NOMO-1 treated with DMSO at 0.1 percent for 48 hours (cell line): ENCODE measurements around the gene DEK.
"Not testable (repeated sequence)": the region's sequence is repeated elsewhere in the genome, so short reads cannot be mapped to it uniquely, and the experiment has no call there.

Experiments
- DNase-seq: peaks from one replicate; lab custom pipeline; 2025; ENCODE audit not compliant: unreplicated experiment; lab: John Stamatoyannopoulos, UW

The DEK gene

DNA sequence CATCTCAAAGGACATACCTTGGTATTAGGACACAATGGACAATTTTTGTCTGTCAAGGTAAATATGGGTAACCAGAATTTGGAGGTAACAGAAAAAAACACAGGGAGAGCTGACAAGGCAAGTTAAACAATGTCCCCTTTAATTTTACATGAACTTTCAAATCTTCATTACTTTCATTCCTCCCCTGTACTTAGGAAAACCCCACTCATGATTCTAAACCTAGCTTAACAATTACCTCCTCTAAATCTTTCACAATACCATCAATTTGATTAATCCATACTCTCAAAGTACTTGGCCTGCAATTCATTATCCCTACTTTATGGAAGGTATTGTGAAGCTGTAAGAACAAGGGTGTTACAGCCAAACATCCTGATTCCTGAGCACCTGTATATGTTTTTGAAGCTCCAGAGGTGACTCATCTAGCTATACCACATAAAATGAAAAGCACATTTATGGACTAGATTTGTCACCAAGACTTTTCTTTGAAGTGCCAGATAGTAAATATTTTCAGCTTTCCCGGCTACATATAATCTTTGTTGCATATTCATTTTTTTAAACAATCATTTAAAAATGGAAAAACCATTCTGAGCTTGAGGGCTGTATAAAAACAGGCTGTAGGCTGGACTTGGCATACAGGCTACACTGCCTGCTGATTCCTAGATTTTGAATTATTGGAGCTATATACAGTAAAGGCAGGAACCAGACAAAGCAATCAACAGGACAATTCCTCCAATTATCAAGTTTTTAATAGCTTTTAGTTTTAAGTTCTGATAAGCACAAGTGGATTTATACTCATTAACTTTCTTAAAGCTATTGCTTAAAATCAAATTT is 22.9 kb downstream of the DEK start:
- DNase-seq: no peak

- no peak for DNase-seq
These were observed 24.1 kb downstream of the DEK start for GRCh38 chr6:18240230-18240629.

DNA sequence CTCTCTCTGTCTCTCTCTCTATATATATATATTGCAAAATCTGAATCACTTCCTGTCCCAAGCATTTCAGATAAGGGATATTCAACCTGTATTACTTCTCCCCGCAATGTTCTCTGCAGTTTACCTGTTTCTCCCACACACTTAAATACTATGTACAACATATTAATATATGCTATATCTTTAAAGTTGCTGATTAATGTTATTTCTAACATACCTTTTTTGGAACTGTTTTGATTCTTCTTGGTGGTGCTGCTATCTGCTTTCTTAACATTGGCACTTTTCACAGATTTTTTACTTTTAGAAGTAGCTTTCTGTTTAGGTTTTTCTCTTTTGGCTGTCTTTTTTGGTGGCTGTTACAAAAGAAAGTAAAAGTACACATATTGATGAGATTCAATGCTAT is 27.2 kb downstream of the DEK start:
- no peak for DNase-seq

- no peak for DNase-seq
These were observed 28.8 kb downstream of the DEK start for GRCh38 chr6:18235524-18235923.

- no peak for DNase-seq
These were observed 29.8 kb downstream of the DEK start for GRCh38 chr6:18234564-18234963.

- DNase-seq: not testable (repeated sequence)
These were observed 30.6 kb downstream of the DEK start for GRCh38 chr6:18233770-18234169.

GRCh38 chr6:18231856-18232255 is 32.5 kb downstream of the DEK start:
- not testable (repeated sequence) for DNase-seq

- DNase-seq: not testable (repeated sequence)
These were observed 35.7 kb downstream of the DEK start for GRCh38 chr6:18228590-18228989.

DNA sequence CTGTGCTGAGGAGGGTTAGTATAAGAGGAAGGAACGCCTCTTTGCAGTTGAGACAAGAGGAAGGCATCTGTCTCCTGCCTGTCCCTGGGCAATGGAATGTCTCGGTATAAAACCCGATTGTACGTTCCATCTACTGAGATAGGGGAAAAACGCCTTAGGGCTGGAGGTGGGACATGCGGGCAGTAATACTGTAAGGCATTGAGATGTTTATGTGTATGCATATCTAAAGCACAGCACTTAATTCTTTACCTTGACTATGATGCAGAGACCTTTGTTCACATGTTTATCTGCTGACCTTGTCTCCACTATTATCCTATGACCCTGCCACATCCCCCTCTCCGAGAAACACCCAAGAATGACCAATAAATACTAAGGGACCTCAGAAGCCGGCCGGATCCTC is 37.2 kb downstream of the DEK start:
- not testable (repeated sequence) for DNase-seq

- DNase-seq: not testable (repeated sequence)
These were observed 37.8 kb downstream of the DEK start for GRCh38 chr6:18226451-18227105.

GRCh38 chr6:18221288-18221615 is 43.1 kb downstream of the DEK start:
- DNase-seq: no peak

GRCh38 chr6:18219591-18219990 is 44.7 kb downstream of the DEK start:
- no peak for DNase-seq

- no peak for DNase-seq
These were observed 46.1 kb downstream of the DEK start for GRCh38 chr6:18218233-18218632.

- no peak for DNase-seq
These were observed 47.9 kb downstream of the DEK start for GRCh38 chr6:18216411-18216810.

DNA sequence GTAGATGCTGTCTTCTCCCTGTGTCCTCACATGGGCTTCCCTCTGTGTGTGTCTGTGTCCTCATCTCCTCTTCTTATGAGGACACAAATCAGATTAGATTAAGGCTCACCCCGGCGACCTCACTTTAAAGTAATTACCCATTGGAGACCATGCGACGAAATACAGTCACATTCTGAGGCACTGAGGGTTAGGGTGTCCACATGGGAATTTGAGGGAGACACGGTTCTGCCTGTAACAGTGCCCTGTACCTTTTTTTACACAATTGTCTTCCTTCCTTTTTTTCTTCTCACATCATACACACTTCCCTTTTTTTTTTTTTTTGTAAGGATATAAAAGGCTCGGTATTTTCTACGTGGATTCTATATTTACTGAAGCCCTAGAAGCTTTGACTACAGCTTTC is 48.9 kb downstream of the DEK start:
- DNase-seq: peak; percentile 83

- DNase-seq: no peak
These were observed 50.3 kb downstream of the DEK start for GRCh38 chr6:18214003-18214402.

GRCh38 chr6:18213439-18213838 is 50.9 kb downstream of the DEK start:
- no peak for DNase-seq

DNA sequence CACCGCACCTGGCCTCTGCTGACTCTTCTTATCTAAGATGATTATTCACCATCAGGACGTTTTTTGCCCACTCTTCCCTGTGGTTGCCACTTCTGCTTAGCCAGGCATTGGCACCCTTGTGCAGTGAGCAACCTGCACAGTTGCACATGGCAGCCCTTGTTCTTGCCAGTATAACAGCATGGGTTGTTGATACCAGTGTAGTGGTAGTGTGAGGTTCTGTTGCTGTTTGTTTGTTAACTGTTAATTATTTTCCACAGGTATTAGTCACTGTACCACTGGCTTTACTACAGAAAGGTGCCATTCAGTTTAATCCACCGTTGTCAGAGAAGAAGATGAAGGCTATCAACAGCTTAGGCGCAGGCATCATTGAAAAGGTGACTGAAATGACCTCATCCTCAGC is 52.1 kb downstream of the DEK start:
- DNase-seq: no peak

GRCh38 chr6:18211338-18211737 is 53.0 kb downstream of the DEK start:
- no peak for DNase-seq

DNA sequence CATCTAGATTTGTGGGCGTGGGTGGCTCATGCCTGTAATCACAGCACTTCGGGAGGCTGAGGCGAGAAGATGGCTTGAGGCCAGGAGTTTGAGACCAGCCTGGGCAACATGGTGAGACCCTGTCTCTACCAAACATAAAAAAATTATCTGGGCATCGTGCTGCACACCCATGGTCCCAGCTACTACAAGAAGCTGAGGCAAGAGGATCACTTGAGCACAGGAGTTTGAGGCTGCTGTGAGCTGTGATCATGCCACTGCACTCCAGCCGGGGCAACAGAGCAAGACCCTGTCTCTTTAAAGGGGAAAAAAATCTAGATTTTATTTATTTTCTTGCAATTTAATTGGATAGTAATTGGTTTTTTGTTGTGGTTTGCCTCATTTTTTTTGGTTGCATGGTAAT is 53.6 kb downstream of the DEK start:
- DNase-seq: no peak

- no peak for DNase-seq
These were observed 54.7 kb downstream of the DEK start for GRCh38 chr6:18209539-18210197.

DNA sequence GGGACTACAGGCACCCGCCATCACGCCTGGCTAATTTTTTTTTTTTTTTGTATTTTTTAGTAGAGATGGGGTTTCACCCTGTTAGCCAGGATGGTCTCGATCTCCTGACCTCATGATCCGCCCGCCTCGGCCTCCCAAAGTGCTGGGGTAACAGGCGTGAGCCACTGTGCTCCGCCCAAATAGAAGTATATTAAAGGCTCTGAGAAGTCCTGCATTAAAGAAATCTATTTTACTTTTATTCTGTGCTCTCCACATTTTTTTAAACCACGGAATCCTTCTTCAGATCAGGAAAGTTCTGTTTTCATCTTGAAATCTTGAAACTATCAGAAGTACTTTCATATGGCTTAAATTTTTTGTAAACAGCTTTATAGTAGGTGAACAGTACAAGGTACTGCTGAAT is 55.6 kb downstream of the DEK start:
- not testable (repeated sequence) for DNase-seq
